IMR-90 (cell line): Measurements from ENCODE around the gene MAP1LC3B. TPM values are rescaled to one million over a fixed set of nuclear protein-coding genes. Genes with fewer than 3 reads are reported as not detected.

Experiments
- ATAC-seq: fragments of 200-7000 bp; cut with Tn5 transposase; 2 replicates; pipeline ENCODE4 v1.9.1; 2020; ENCODE audit warnings: low read depth, mild to moderate bottlenecking, moderate library complexity
- BruUV-seq: library from RNA; stranded (reverse); fragments of 400-500 nt; replicated peaks from 2 replicates; lab custom pipeline; 2021; lab: Mats Ljungman, UMichigan
- CTCF ChIA-PET: fragments of 300-600 bp; formaldehyde crosslinking; extraction: SDS; loops from one replicate; lab custom pipeline; 2021; ENCODE audit warnings: antibody characterized with exemption; lab: Yijun Ruan, JAX
- POLR2A ChIA-PET: fragments of 300-600 bp; sonication (Branson Sonifier 250); formaldehyde crosslinking; loops from one replicate; lab custom pipeline; 2022; ENCODE audit warnings: antibody characterized with exemption; ENCODE audit not compliant: unreplicated experiment; lab: Charles Lee
- DNase-seq: peaks from one replicate; pipeline ENCODE4 v3.0.0; 2013
- H2AFZ ChIP-seq: replicated peaks from 2 replicates; pipeline ENCODE3; 2013; ENCODE audit warnings: low read length, mild to moderate bottlenecking; ENCODE audit not compliant: poor library complexity
- H2AK5ac ChIP-seq: 2 replicates; pipeline ENCODE4 v1.6.1; 2013; ENCODE audit warnings: low read depth, low read length, inconsistent platforms
- H2AK9ac ChIP-seq: replicated peaks from 2 replicates; pipeline ENCODE3; 2013; ENCODE audit warnings: mild to moderate bottlenecking, low read depth, low read length, moderate library complexity; ENCODE audit not compliant: poor library complexity
- H2BK120ac ChIP-seq: 2 replicates; pipeline ENCODE4 v1.6.1; 2013; ENCODE audit warnings: low read depth, low read length, inconsistent platforms
- H2BK15ac ChIP-seq: 3 replicates; pipeline ENCODE4 v1.6.1; 2013; ENCODE audit warnings: low read depth, low read length, inconsistent platforms
- H2BK20ac ChIP-seq: 2 replicates; pipeline ENCODE4 v1.6.1; 2013; ENCODE audit warnings: low read depth, mild to moderate bottlenecking, inconsistent platforms, low read length, moderate library complexity
- H2BK5ac ChIP-seq: 2 replicates; pipeline ENCODE4 v1.6.1; 2013; ENCODE audit warnings: mild to moderate bottlenecking, low read depth, low read length, inconsistent platforms; ENCODE audit not compliant: poor library complexity, severe bottlenecking
- H3K14ac ChIP-seq: replicated peaks from 2 replicates; pipeline ENCODE4 v1.6.1; 2013; ENCODE audit warnings: low read depth, low read length, inconsistent platforms
- H3K18ac ChIP-seq: 2 replicates; pipeline ENCODE4 v1.6.1; 2013; ENCODE audit warnings: low read depth, low read length, control low read depth
- H3K23ac ChIP-seq: 2 replicates; pipeline ENCODE4 v1.6.1; 2013; ENCODE audit warnings: low read depth, low read length, inconsistent platforms
- H3K27ac ChIP-seq: 2 replicates; pipeline ENCODE4 v1.5.1; 2013; ENCODE audit warnings: mild to moderate bottlenecking, control low read depth, low read length; ENCODE audit not compliant: insufficient read depth
- H3K27me3 ChIP-seq: 2 replicates; pipeline ENCODE4 v1.6.1; 2013; ENCODE audit warnings: low read length; ENCODE audit not compliant: control insufficient read depth, insufficient read depth
- H3K36me3 ChIP-seq: 2 replicates; pipeline ENCODE4 v1.6.1; 2013; ENCODE audit warnings: low read length, mixed read lengths; ENCODE audit not compliant: control insufficient read depth, insufficient read depth
- H3K4ac ChIP-seq: 2 replicates; pipeline ENCODE4 v1.6.1; 2013; ENCODE audit warnings: low read depth, low read length, inconsistent platforms
- H3K4me1 ChIP-seq: 2 replicates; pipeline ENCODE4 v1.6.1; 2013; ENCODE audit warnings: low read length, mixed read lengths; ENCODE audit not compliant: control insufficient read depth, insufficient read depth
- H3K4me2 ChIP-seq: 2 replicates; pipeline ENCODE4 v1.6.1; 2013; ENCODE audit warnings: low read depth, mild to moderate bottlenecking, control low read depth, low read length, moderate library complexity
- H3K4me3 ChIP-seq: 2 replicates; pipeline ENCODE4 v1.5.1; 2013; ENCODE audit warnings: low read depth, mild to moderate bottlenecking, control low read depth, low read length, moderate library complexity; ENCODE audit not compliant: insufficient read depth
- H3K56ac ChIP-seq: 2 replicates; pipeline ENCODE4 v1.6.1; 2013; ENCODE audit warnings: low read length, inconsistent platforms; ENCODE audit not compliant: insufficient read depth; ENCODE audit errors: extremely low read depth
- H3K79me1 ChIP-seq, 2 experiments: 2 replicates each; pipeline ENCODE4 v1.6.1; 2013; ENCODE audit warnings: low read length in 2 of 2, inconsistent platforms in 1 of 2, low read depth in 1 of 2
- H3K9ac ChIP-seq: 2 replicates; pipeline ENCODE4 v1.6.1; 2013; ENCODE audit warnings: low read depth, low read length, control low read depth
- H3K9me1 ChIP-seq: 2 replicates; pipeline ENCODE4 v1.6.1; 2013; ENCODE audit warnings: low read length, inconsistent platforms; ENCODE audit not compliant: insufficient read depth
- H3K9me3 ChIP-seq: 2 replicates; pipeline ENCODE4 v1.6.1; 2013; ENCODE audit warnings: low read length; ENCODE audit not compliant: control insufficient read depth, insufficient read depth
- H4K20me1 ChIP-seq: 2 replicates; pipeline ENCODE4 v1.6.1; 2013; ENCODE audit warnings: low read length, inconsistent platforms; ENCODE audit not compliant: insufficient read depth
- H4K5ac ChIP-seq: 2 replicates; pipeline ENCODE4 v1.6.1; 2013; ENCODE audit warnings: mild to moderate bottlenecking, low read depth, low read length, control low read depth
- H4K8ac ChIP-seq, 2 experiments: 2 replicates each; pipeline ENCODE4 v1.6.1; 2013; ENCODE audit warnings: low read depth in 2 of 2, low read length in 2 of 2, control low read depth in 1 of 2, inconsistent platforms in 1 of 2
- H4K91ac ChIP-seq: 2 replicates; pipeline ENCODE4 v1.6.1; 2013; ENCODE audit warnings: low read depth, low read length, inconsistent platforms; ENCODE audit not compliant: insufficient read depth
- BHLHE40 ChIP-seq: fragments of 150-350 bp; IDR thresholded peaks from 2 replicates; pipeline ENCODE4 v1.6.1; 2016; ENCODE audit warnings: mild to moderate bottlenecking, low read depth, low read length
- CEBPB ChIP-seq: IDR thresholded peaks from 2 replicates; pipeline ENCODE4 v1.6.1; 2012; ENCODE audit warnings: low read depth, low read length, improper control_type of control experiment
- CHD1 ChIP-seq: IDR thresholded peaks from 2 replicates; pipeline ENCODE4 v1.6.1; 2012; ENCODE audit warnings: low read depth, low read length, improper control_type of control experiment
- CTCF ChIP-seq: conservative IDR thresholded peaks from 2 replicates; pipeline ENCODE4 v1.5.1; 2012; ENCODE audit warnings: mild to moderate bottlenecking, low read depth, low read length, improper control_type of control experiment
- ELK1 ChIP-seq: fragments of 150-350 bp; IDR thresholded peaks from 2 replicates; pipeline ENCODE4 v1.6.1; 2016; ENCODE audit warnings: low read depth, mild to moderate bottlenecking, low read length, moderate library complexity, borderline replicate concordance
- FOS ChIP-seq: fragments of 150-350 bp; IDR thresholded peaks from 2 replicates; pipeline ENCODE4 v1.6.1; 2016; ENCODE audit warnings: low read depth, low read length
- MAFK ChIP-seq: IDR thresholded peaks from 2 replicates; pipeline ENCODE4 v1.6.1; 2012; ENCODE audit warnings: low read depth, low read length, improper control_type of control experiment
- MAZ ChIP-seq: IDR thresholded peaks from 2 replicates; pipeline ENCODE4 v1.6.1; 2012; ENCODE audit warnings: low read depth, mild to moderate bottlenecking, low read length, improper control_type of control experiment, moderate library complexity, borderline replicate concordance
- MXI1 ChIP-seq: IDR thresholded peaks from 2 replicates; pipeline ENCODE4 v1.6.1; 2012; ENCODE audit warnings: low read depth, mild to moderate bottlenecking, low read length, moderate library complexity, borderline replicate concordance
- NFE2L2 ChIP-seq: fragments of 150-350 bp; IDR thresholded peaks from 2 replicates; pipeline ENCODE4 v1.6.1; 2016; ENCODE audit warnings: low read depth, mild to moderate bottlenecking, low read length
- POLR2A ChIP-seq: IDR thresholded peaks from 2 replicates; pipeline ENCODE4 v1.6.1; 2012; ENCODE audit warnings: mild to moderate bottlenecking, low read depth, low read length
- RAD21 ChIP-seq: IDR thresholded peaks from 2 replicates; pipeline ENCODE4 v1.6.1; 2012; ENCODE audit warnings: low read length, improper control_type of control experiment
- RCOR1 ChIP-seq: IDR thresholded peaks from 2 replicates; pipeline ENCODE4 v1.6.1; 2012; ENCODE audit warnings: mild to moderate bottlenecking, low read length, improper control_type of control experiment; ENCODE audit not compliant: insufficient replicate concordance
- RFX5 ChIP-seq: IDR thresholded peaks from 2 replicates; pipeline ENCODE4 v1.8.0; 2012; ENCODE audit warnings: low read depth, mild to moderate bottlenecking, low read length, moderate library complexity
- SMC3 ChIP-seq: fragments of 150-350 bp; IDR thresholded peaks from 2 replicates; pipeline ENCODE4 v1.6.1; 2016; ENCODE audit warnings: low read depth, mild to moderate bottlenecking, antibody characterized with exemption, low read length, moderate library complexity
- WGBS, 2 experiments: methylation state at CpG; one replicate each; pipeline versions ENCODE4 v1.1.5 to v1.1.7; 2013; ENCODE audit warnings: missing lambda C conversion rate in 2 of 2; ENCODE audit not compliant: insufficient read length in 1 of 2; ENCODE audit errors: extremely low coverage in 2 of 2; 5-methylcytosine and 5-hydroxymethylcytosine counted together
- dilution Hi-C: fragments of 300-500 bp; cut with HindIII; formaldehyde crosslinking; loops from one replicate; pipeline ENCODE4 v1.14.3; 2018; ENCODE audit warnings: low sequenced_read_pairs; ENCODE audit not compliant: unreplicated experiment
- in situ Hi-C: fragments of 300-500 bp; cut with MboI; formaldehyde crosslinking; loops from 3 replicates; pipeline ENCODE4 v1.14.3; 2019; ENCODE audit warnings: low sequenced_read_pairs, inconsistent platforms, mixed read lengths
- intact Hi-C: fragments of 100-400 bp; cut with micrococcal nuclease; formaldehyde crosslinking; loops from 2 replicates; pipeline ENCODE4 v1.10.0; 2022
- polyA plus RNA-seq, 3 experiments: library from polyadenylated mRNA; depleted of rRNA; stranded (reverse); fragments of >200 nt; gene quantifications; 2 replicates each; pipeline ENCODE4 v1.2.3, GENCODE V29; 2012; ENCODE audit warnings: low replicate concordance in 1 of 3
- total RNA-seq: library from RNA; depleted of rRNA; stranded (reverse); fragments of >200 nt; gene quantifications from 2 replicates; pipeline ENCODE4 v1.2.3, GENCODE V29; 2012
- TF ChIP-seq, protein P1 (sequence below): fragments of 150-350 bp; IDR thresholded peaks from 2 replicates; pipeline ENCODE4 v1.6.1; 2017; ENCODE audit warnings: mild to moderate bottlenecking, antibody characterized with exemption, low read length, low read depth

The MAP1LC3B gene
- total and polyA plus RNA-seq, 2 of the 4 experiments (the other 2 are of a cell fraction) = 23.5 to 57.7 TPM

GRCh38 chr16:87395181-87395842 is 3.2 kb downstream of the MAP1LC3B start:
- Histone ChIP-seq H3K9me3 (no peaks in the 10 kb centered on the region), H3K79me1 (peaks cover 11 to 60% of the 10 kb centered on the region in 2 experiments), H3K4me1 (peaks cover 3% of the 10 kb centered on the region), H3K9me1 (peaks cover 7% of the 10 kb centered on the region; the same call in 1 of the 2 replicates), H3K23ac (no peak overlapping the region), H2AK5ac (no peak overlapping the region), H2BK15ac (no peak overlapping the region), H4K91ac (no peak overlapping the region), H3K36me3 (peaks cover 11% of the 10 kb centered on the region), H4K8ac (no peak overlapping the region), H2BK5ac (no peak overlapping the region), H3K27me3 (no peaks in the 10 kb centered on the region), H4K20me1 (peaks cover 58% of the 10 kb centered on the region), H2AK9ac (no peak overlapping the region), H2AFZ (no peak overlapping the region), H3K4me3 (no peak overlapping the region), H3K18ac (no peak overlapping the region), H3K4me2 (no peak overlapping the region), H3K14ac (no peak overlapping the region), H3K56ac (no peak overlapping the region), H3K27ac (no peak overlapping the region), H3K4ac (no peak overlapping the region), H3K9ac (no peak overlapping the region), H4K5ac (no peak overlapping the region), H2BK120ac (no peak overlapping the region), H2BK20ac (no peak overlapping the region)
- 60% methylated on average over 2 of the region's 7 CpGs; no CpG with 5 or more reads in 1 of the 2 experiments for WGBS, 2 experiments
- intact Hi-C loops = no loop called here
- in situ Hi-C loops = no loop called here
- DNase-seq = no peak
- TF ChIP-seq POLR2A (no peak), RCOR1 (no peak), CHD1 (no peak), MXI1 (no peak), CTCF (no peak), MAZ (no peak), MAFK (no peak), RFX5 (no peak), NFE2L2 (no peak), RAD21 (no peak), FOS (no peak), SMC3 (no peak), ELK1 (no peak), BHLHE40 (no peak), CEBPB (no peak)
- TF ChIP-seq, protein P1, sequence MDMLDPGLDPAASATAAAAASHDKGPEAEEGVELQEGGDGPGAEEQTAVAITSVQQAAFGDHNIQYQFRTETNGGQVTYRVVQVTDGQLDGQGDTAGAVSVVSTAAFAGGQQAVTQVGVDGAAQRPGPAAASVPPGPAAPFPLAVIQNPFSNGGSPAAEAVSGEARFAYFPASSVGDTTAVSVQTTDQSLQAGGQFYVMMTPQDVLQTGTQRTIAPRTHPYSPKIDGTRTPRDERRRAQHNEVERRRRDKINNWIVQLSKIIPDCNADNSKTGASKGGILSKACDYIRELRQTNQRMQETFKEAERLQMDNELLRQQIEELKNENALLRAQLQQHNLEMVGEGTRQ = no peak
- ATAC-seq = no peak
- ChIA-PET CTCF (no interaction called here), POLR2A (no interaction called here)
- dilution Hi-C loops = no loop called here
- BruUV-seq = no TSS peak
